ENCODE results near the gene NUP214. TPM values are rescaled to one million over a fixed set of nuclear protein-coding genes. Genes with fewer than 3 reads are reported as not detected.

The NUP214 gene
- total RNA-seq, 1 donor from 2014 or later: 62.2 TPM

GRCh38 chr9:131173995-131174394 lies 48.6 kb downstream of the NUP214 start:
- no peaks in the 10 kb centered on the region for H3K27me3 Mint-ChIP-seq
- H3K9me3 Mint-ChIP-seq (ENCODE audit: low read depth): no peaks in the 10 kb centered on the region
- H3K4me3 Mint-ChIP-seq (ENCODE audit: low read depth): no peak overlapping the region
- no peak for DNase-seq (ENCODE audit: low spot score, unreplicated experiment)
- H3K36me3 Mint-ChIP-seq (ENCODE audit: insufficient read depth): peaks cover 20% of the 10 kb centered on the region
- no peaks in the 10 kb centered on the region for H3K4me1 Mint-ChIP-seq (ENCODE audit: low read depth)
- no peak overlapping the region for H3K27ac Mint-ChIP-seq
- TF ChIP-seq CTCF (IDR thresholded peaks at IDR 0.05; ENCODE audit: unreplicated experiment): no peak

GRCh38 chr9:131174681-131175239 lies 49.4 kb downstream of the NUP214 start:
- Mint-ChIP-seq H3K9me3 (ENCODE audit: low read depth) (no peaks in the 10 kb centered on the region), H3K4me3 (ENCODE audit: low read depth) (no peak overlapping the region), H3K36me3 (ENCODE audit: insufficient read depth) (peaks cover 22% of the 10 kb centered on the region), H3K4me1 (ENCODE audit: low read depth) (no peaks in the 10 kb centered on the region), H3K27ac (no peak overlapping the region), H3K27me3 (no peaks in the 10 kb centered on the region)
- no peak for DNase-seq (ENCODE audit: low spot score, unreplicated experiment)
- no peak for TF ChIP-seq CTCF (IDR thresholded peaks at IDR 0.05; ENCODE audit: unreplicated experiment)

DNA sequence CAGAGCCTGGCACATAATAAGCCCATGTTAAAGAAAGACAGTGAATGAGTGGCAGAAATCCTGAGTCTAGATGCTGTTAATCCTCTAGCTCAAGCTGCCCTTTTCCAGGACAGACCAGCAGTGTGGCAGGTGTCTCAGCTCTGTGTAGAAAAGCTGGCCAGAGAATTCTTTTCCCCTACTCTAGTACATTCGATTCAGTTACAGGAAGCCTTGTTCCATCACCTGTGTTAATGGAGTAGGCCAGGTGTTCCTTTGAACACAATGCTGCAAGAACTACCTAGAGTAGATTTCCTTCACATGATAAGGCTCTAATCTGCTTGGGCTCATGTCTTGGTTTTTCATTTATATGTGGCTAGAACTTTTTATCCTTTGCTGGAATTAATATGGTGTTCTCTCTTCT lies 52.5 kb downstream of the NUP214 start:
- Mint-ChIP-seq H3K27me3 (no peaks in the 10 kb centered on the region), H3K27ac (no peak overlapping the region), H3K36me3 (ENCODE audit: insufficient read depth) (peaks cover 14% of the 10 kb centered on the region), H3K4me3 (ENCODE audit: low read depth) (no peak overlapping the region), H3K4me1 (ENCODE audit: low read depth) (no peaks in the 10 kb centered on the region), H3K9me3 (ENCODE audit: low read depth) (no peaks in the 10 kb centered on the region)
- no peak for DNase-seq (ENCODE audit: low spot score, unreplicated experiment)
- no peak for TF ChIP-seq CTCF (IDR thresholded peaks at IDR 0.05; ENCODE audit: unreplicated experiment)

GRCh38 chr9:131178382-131178781 lies 53.0 kb downstream of the NUP214 start:
- Mint-ChIP-seq H3K27ac (no peak overlapping the region), H3K27me3 (no peaks in the 10 kb centered on the region), H3K36me3 (ENCODE audit: insufficient read depth) (peaks cover 14% of the 10 kb centered on the region), H3K4me3 (ENCODE audit: low read depth) (no peak overlapping the region), H3K4me1 (ENCODE audit: low read depth) (no peaks in the 10 kb centered on the region), H3K9me3 (ENCODE audit: low read depth) (no peaks in the 10 kb centered on the region)
- DNase-seq (ENCODE audit: low spot score, unreplicated experiment): peak; percentile 60
- TF ChIP-seq CTCF (IDR thresholded peaks at IDR 0.05; ENCODE audit: unreplicated experiment): peak; percentile 88

- Mint-ChIP-seq H3K27ac (no peak overlapping the region), H3K4me3 (ENCODE audit: low read depth) (no peak overlapping the region), H3K4me1 (ENCODE audit: low read depth) (no peaks in the 10 kb centered on the region), H3K27me3 (no peaks in the 10 kb centered on the region), H3K9me3 (ENCODE audit: low read depth) (no peaks in the 10 kb centered on the region), H3K36me3 (ENCODE audit: insufficient read depth) (peaks cover 14% of the 10 kb centered on the region)
- no peak for TF ChIP-seq CTCF (IDR thresholded peaks at IDR 0.05; ENCODE audit: unreplicated experiment)
- no peak for DNase-seq (ENCODE audit: low spot score, unreplicated experiment)
Observed at GRCh38 chr9:131178926-131179325, 53.5 kb downstream of the NUP214 start.

Measured in progenitor cell of endocrine pancreas (in vitro differentiated cells).